HG03565 (cell line): ENCODE data around the gene ZNHIT1.
"Not testable (repeated sequence)": the region's sequence is repeated elsewhere in the genome, so short reads cannot be mapped to it uniquely, and the experiment has no call there.

ENCODE experiments used
- ATAC-seq: cut with Tn5 transposase; IDR thresholded peaks from one replicate; pipeline ENCODE4 v1.9.1; 2021; ENCODE audit warnings: mild to moderate bottlenecking, moderate library complexity; ENCODE audit not compliant: unreplicated experiment

ZNHIT1 gene

DNA sequence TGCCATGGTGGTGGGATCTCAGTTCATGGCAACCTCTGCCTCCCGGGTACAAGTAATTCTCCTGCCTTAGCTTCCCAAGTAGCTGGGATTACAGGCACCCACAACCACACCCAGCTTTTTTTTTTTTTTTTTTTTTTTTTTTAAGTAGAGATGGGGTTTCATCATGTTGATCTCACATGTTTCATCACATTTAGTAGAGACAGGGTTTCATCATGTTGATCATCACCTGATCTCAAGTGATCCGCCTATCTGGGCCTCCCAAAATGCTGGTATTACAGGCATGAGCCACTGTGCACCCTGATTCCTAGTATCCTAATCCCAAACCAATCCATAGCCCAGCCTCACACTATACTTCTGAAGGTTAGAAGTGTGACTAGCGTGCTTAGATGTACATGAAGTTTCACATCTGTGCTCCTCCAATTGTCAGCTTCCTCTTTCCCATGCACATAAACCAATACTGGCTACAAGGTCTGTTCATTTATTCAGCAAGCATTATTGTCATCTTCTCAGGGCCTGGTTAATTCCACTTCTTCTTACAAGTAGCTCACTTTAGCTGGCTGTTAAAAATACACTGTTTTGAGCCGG, 31.0 kb upstream of the ZNHIT1 start:
- no peak for ATAC-seq

DNA sequence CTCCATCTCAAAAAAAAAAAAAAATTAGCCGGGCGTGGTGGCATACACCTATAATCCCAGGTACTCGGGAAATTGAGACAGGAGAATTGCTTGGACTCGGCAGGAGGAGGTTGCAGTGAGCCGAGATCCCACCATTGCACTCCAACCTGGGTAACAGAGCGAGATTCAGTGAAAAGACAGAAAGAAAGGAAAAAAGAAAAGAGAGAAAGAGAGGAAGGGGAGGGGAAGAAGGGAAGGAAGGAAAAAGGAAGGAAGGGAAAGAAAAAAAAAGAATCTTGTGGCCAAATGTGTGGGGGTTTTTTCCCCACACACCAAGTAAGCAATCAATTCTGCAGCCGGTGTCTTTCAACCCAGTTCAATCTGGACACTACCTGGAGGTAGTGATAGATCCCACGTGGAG, 28.9 kb upstream of the ZNHIT1 start:
- no peak for ATAC-seq

DNA sequence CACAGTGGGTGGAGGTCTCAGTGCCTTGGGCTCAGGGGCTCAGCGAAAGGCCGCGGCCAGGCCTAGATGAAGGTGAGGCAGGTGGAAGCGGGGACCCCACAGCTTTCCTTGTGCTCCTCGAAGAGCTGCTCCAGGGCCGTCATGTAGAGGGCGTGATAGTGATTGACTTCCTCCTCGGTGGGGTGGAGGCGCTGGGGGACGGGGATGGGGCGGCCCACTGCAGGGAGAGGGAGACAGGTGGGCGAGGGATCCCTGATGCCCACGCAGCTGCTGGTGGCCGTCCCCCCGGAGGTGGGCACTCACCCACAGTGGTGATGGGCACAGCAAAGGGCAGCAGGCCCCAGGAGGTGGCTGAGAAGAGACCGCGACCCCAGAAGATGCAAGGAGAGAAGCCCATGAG, 22.1 kb upstream of the ZNHIT1 start:
- ATAC-seq = no peak

DNA sequence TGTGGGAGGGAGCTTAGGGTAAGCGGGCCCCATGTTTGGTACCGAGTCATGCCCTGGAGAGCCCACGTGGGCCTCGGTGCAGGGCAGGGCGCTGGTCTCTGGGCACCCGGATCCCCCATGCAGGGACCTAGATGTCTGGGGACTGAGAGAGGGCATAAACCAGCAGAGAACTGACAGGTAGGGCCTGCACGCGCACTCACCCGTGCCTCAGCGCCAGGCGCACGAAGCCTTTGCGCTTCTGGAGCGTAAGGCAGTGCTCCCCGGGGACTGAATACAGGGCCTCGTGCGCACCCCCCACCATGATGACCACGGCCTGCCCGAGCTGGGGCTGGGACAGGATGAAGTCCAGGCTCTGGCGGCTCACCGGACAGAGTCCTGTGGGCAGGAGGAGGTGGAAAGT, 20.0 kb upstream of the ZNHIT1 start:
- no peak for ATAC-seq

DNA sequence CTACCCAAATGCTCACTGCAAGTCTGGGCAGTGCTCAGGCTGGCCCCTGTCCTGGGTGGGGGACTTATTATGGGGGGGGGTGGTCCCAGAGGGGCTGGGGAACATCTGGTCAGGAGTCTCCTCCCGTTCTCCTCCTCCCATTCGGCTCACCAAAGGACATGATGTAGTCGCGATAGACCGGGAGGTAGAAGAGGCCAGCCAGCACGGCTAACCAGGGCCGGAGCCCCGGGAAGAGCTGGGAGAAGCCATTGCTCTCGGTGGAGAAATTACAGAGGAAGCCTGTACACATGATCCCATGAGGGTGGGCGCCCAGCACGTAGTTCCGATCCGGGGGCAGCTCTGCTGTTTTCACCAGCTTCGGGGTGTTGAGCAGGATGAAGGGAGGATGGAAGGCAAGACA, 19.5 kb upstream of the ZNHIT1 start:
- ATAC-seq = no peak

DNA sequence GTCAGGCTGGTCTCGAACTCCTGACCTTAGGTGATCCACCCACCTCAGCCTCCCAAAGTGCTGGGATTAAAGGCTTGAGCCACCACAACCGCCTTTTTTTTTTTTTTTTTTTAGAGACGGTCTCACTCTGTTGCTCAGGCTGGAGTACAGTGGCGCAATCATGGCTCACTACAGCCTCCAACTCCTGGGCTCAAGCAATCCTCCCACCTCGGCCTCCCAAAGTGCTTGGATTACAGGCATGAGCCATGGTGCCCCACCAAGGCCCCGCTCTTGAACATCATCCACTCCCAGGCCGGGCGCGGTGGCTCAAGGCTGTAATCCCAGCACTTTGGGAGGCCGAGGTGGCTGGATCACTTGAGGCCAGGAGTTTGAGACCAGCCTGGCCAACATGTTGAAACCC, 18.4 kb upstream of the ZNHIT1 start:
- ATAC-seq = not testable (repeated sequence)

DNA sequence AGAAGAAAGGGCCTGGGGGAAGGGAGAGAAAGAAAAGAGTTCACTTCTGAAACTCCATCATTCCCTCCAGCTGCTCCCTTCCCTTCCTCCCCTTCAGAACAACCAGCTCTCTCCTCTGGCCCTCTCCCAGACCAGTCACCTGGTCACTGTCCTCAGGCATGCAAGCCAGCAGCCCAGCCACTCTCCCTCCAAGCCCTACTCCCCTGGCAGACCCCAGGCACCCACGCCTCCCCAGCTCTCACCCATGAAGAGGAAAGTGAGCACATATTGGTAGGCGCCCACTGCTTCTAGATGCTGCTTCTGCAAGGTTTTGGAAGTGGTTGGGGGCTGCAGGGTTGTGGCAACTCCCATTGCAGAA, 17.5 kb upstream of the ZNHIT1 start:
- ATAC-seq = no peak

DNA sequence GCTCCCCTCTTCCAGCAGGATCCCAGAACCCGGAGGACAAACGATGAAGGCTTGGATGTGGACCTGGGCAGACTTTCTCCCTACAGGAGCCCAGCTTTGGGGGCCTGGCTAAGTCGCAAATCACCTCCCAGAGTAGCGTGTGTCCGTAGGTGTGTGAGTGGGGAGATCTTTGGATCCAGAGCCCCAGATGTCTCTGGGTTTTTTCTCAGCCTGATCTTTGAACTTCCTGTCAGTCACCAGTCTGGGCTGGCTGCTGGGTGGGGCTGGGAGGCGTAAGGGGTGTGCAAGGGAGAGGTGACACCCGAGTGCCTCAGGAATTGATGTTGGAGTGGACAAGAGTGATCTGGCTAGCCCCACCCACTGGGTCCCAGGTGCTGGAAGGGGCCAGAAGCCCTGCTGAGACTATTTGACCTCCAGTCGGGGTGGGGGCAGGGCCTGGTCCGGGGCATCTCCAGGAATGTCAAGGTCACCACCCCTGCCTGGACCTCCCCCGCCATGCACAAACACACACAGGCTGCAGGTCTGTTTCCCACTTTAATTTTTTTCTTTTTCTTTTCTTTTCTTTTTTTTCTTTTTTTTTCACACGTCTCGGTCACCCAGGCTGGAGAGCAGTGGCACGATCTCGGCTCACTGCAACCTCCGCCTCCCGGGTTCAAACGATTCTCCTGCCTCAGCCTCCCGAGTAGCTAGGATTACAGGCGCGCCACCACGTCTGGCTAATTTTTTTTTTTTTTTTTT, 16.9 kb upstream of the ZNHIT1 start, which contains the start of gene MOGAT3:
MOGAT3 (minus strand) TSS at position 175 of the 738 bp plus-strand sequence. CDS start 182 bp downstream, outside the sequence.
- no peak for ATAC-seq

DNA sequence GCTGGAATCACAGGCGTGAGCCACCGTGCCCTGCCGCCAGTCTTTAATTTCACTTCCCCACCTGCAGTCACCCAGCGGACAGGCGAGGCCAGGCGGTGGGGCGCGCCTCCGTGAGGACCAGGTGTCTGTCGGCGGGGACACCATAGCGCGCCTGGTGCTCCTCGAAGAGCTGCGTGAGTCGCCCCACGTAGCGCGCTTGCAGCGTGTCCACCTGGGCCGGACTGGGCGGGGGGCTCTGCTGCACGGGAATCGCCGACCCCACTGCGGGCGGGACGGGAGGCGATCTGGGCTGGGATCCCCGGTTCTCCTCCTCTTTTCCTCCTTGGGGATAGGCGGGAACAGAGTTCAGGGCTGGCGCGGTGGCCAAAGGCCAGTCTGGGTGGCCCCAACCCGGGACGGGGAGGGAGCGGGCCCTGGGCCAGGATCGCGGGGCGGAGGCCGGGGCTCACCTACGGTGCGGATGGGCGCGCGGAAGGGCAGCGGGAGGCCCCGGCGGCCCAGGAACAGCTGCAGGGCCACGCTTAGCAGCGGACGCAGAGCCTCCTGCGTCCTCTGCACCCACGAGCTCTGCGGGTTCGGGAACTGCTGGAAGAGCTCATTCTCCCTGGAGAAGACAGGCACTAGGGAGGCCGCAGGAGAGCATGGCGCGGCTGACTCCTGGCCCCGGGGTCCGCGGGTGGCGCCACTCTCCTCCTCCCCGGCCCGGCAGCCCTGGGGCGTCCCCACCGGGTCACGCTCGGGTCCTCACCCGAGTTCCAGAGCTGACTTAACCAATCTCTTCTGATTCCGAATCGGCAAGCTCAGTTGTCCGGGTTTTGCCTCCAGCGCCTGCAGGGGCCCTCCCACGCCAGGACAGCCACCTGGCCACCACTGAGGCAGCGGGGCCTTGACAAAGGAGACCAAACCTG, 16.0 kb upstream of the ZNHIT1 start:
- ATAC-seq = no peak

DNA sequence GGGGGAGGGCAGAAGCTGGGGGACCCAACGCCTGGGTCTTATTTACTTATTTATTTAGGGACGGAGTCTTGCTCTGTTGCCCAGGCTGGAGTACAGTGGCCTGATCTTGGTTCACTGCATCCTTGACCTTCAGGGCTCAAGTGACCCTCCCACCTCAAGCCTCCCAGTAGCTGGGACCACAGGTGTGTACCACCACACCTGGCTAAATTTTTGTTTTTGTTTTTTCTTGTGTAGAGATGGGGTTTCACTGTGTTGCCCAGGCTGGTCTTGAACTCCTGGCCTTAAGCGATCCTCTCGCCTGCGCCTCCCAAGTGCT, 15.4 kb upstream of the ZNHIT1 start:
- no peak for ATAC-seq

DNA sequence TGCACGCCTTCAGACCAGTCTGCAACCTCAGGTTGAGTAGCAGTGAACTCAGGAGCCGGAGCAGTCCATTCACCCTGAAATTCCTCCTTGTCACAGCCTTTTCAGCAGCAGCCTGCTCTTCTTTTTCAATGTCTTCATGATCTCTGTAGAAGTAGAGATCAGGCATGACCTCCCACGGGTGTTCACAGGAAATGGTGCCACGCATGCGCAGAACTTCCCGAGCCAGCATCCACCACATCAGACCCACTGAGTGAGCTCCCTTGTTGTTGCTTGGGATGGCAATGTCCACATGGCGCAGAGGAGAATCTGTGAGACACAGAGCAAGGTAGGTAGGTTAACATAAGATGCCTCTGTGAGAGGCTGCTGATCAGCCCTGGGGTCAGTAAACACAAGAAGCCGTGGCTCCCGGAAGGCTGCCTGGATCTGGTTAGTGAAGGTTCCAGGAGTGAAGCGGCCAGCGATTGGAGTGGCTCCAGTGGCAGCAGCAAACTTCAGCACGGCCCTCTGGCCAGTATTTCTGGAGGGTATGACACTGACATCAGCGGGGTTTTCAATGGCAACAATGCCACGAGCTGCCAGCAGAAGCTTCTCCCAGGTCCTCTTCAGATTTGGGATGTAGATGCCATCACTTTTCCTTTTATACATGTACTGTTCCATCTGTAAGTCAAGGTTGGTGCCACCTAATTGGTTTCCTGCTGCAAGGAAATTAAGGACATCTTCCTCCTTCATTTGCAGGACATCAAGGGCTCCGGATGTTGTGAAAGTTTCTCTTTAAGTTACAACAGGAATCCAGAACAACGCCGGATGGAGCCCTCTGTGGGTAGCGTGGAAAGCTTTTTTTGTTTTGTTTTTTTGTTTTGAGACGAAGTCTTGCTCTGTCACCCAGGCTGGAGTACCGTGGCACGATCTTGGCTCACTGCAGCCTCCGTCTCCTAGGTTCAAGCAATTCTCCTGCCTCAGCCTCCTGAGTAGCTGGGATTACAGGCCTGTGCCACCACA, 13.9 kb upstream of the ZNHIT1 start:
- ATAC-seq = not testable (repeated sequence)

DNA sequence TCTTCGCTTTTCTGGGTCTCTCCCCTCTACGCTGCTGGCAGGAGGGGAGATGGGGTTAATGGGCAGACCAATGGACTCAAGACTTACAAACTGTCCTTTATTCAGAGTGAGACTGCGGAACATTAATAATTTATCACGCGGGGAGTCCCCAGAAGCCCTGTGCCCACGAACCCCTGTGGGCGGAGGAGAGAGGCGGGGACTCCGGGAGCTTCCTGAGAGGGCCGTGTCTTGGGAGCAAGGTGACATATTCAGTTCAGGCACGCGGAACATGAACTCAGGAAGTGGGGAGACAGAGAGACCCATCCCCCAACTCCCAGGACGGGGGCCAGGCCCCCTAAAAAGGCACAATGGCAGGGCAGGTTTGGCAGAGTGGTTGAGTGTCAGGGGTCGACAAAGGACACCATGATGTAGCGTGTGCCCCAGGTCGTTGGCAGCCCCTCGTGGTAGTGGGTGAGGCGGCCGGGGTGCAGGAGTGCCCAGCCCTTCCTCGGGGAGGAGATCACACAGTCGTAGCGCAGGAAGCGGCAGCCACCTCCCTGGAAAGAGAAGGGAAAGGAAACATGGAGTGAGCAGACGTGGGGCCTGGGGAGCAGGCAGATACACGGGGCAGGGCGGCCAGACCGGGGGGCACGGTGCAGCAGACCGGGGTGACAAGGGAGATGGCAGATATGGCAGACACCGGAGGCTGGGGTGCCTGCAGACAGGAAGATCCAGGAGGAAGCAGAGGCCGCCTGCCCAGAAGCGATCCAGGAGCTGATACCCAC, 11.9 kb upstream of the ZNHIT1 start:
- no peak for ATAC-seq

DNA sequence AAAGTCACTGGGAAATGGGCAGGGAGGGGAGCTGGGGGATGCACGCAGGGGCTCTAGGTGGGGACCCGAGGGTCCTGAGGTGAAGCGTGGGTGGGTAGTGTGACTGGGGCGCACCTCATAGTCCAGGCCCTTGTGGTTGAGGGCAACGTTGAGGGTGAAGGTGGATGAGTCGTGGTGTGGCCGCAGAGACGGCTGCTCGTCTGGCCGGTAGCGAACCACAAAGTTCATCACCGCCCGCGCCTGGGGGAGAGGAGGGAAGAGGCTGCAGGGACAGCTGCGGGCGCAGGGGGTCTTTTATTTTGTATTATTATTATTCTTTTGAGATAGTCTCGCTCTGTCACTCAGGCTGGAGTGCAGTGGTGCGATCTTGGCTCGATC, 11.3 kb upstream of the ZNHIT1 start:
- ATAC-seq = no peak

DNA sequence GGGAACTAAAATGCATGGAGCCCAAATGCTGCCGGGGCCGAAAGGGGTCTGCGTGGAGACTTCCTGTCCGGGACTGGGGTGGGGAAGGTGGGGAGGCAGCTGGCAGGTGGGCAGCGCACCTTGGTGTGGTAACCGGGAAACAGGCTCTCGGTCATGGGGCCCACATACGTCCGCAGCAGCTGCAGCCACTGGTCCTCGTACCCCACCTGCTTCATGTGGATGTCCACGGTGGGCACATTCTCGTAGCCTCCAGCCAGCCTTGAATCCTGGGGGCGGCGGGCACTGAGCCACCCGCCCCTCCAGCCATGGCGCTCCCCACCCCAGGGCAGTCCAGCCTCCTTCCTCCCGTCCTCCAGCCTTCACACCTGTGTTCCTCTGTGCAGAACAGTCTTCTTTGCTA, 10.5 kb upstream of the ZNHIT1 start:
- no peak for ATAC-seq

DNA sequence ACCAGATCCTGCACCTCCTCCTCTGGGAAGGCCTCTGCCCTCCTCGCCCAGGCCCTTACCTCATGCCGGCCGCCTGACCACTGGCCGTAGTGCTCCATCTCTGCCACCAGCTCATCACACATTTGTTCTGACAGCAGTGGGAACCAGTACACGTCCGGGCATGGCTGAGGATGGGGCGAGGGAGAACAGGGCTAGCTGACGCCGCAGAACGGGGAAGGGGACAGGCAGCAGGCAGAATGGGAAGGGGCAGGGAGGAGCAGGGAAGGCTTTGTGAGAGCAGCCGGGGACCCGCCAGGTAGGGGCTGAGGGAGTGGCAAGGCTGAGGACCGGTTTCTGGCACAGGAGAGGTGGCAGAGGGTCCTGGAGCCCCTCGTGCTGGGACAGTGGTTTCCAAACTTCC, 9.2 kb upstream of the ZNHIT1 start:
- no peak for ATAC-seq

DNA sequence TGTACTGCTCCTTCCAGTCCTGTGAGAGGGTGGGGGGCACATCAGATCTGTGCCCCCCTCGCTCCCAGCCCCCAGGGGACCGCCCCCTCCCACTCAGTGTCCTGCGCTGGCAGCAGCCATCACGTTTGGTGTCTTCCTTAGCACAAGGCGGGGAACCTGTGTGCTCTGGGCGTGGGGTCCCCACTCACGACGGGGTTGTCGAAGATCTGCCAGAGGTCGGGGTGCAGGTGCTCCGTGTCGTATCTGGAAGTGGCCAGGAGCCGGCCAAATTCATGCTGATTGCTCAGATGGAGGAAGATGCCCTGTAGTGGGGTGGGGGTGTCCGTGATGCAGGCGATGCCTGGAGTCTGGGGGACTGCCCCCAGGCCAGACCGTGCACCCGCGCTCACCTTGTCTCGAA, 7.8 kb upstream of the ZNHIT1 start:
- no peak for ATAC-seq

DNA sequence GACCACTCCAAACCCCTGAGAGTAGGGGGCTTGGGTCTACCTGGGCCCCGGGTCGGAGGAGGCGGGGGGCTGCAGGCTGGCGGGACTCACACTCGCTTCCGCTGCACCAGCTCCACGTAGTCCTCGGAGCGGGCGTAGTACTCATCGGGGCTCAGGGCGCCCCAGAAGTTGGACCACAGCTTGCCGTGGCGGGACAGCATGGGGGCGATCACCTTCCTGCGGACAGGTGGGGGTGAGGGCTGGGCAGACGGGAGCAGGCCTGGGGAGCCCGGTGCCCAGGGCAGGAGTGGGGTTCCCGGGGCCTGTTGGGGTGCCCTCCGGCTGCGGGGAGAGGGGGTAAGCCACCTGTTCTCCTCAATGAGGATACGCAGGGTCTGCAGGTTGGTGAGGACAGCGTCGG, 6.5 kb upstream of the ZNHIT1 start:
- no peak for ATAC-seq

DNA sequence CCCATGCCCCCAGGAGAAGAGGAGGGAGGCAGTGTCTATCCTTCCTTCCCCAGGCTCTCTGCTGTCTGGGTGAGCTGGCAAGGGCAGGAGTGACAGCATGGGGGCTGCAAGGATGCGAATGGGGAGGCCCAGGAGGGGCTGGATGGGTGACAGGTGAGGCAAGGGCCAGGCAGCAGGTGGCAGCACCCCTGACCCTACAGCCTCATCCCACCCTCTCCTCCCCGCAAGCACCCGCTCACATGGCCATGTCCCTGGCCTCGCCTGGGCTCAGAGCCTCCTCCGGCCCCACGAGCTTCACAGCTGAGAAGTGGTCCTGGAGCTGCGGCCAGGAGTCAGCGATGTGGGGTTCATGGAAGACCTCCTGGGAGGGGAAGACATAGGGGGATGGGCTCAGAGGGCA, 6.0 kb upstream of the ZNHIT1 start:
- no peak for ATAC-seq

DNA sequence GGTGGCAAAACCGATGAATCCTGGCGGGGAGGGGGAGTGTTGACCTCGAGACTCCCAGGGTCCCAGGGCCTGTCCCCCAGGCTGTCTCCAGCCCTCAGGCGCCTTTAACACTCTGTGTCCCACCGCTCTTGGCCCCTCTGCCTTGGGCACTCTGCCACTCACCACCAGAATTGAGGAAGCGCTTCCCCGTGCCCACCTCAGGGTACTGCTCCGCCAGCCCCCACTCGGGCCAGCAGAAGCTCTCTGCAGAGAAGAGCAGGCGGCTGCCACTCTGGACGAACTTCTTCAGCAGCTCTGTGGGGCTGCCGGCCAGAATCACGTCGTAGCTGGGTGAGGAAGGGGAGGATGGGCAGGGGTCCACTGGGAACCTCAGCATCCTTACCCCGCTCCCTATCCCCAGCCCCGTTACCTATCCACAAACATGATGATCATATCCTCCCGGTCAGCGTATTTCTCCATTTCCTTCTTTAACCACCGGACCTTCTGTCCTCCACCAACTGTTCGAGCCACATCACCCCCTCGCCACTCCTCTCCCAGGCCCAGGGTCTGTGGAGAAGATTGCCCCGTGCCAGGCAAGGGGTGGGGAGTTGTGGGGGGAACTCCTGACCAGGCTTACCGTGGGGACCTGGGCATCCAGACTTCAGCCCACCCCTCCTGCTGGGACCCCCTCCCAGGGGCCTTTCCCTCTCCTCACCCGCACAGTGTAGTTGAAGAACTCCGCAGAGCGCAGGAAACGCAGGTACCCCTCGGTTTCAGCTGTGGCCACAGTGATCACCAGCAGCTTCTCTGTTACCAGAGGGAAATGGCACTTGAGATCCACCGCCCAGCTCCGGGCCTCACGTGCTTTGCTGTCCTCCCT, 1.7 kb upstream of the ZNHIT1 start:
- no peak for ATAC-seq
